A673 (cell line): Measurements from ENCODE around the gene HS3ST3A1. TPM values are rescaled to one million over a fixed set of nuclear protein-coding genes. Genes with fewer than 3 reads are reported as not detected.

Experiments used
- BruUV-seq: library from RNA; stranded (reverse); fragments of 400-500 nt; replicated peaks from 2 replicates; lab custom pipeline; 2021; lab: Mats Ljungman, UMichigan
- CTCF ChIA-PET: fragments of 300-600 bp; sonication (Branson Sonifier 250); formaldehyde crosslinking; loops from one replicate; lab custom pipeline; 2022; ENCODE audit warnings: antibody characterized with exemption; lab: Charles Lee
- POLR2A ChIA-PET: fragments of 300-600 bp; sonication (Branson Sonifier 250); formaldehyde crosslinking; loops from one replicate; lab custom pipeline; 2022; ENCODE audit warnings: antibody characterized with exemption; ENCODE audit not compliant: low non-redundant PET; lab: Charles Lee
- DNase-seq: peaks from one replicate; pipeline ENCODE4 v3.0.0-alpha.2; 2015; ENCODE audit warnings: low spot score
- H3K27ac ChIP-seq: fragments of 200-600 bp; sonication (generic); 2 replicates; pipeline ENCODE4 v1.5.1; 2016; ENCODE audit warnings: mixed run types, low read depth, mild to moderate bottlenecking, mixed read lengths, antibody characterized with exemption, low read length; ENCODE audit not compliant: poor library complexity, severe bottlenecking
- H3K27me3 ChIP-seq: fragments of 200-600 bp; sonication (generic); replicated peaks from 2 replicates; pipeline ENCODE4 v1.6.1; 2017; ENCODE audit warnings: mixed run types, low read depth, mild to moderate bottlenecking, mixed read lengths, antibody characterized with exemption, low read length; ENCODE audit not compliant: insufficient read depth, poor library complexity
- H3K36me3 ChIP-seq: fragments of 200-600 bp; sonication (generic); 2 replicates; pipeline ENCODE4 v1.6.1; 2016; ENCODE audit warnings: mixed run types, mild to moderate bottlenecking, mixed read lengths, antibody characterized with exemption, low read length; ENCODE audit not compliant: insufficient read depth, poor library complexity, severe bottlenecking
- H3K4me1 ChIP-seq: fragments of 200-600 bp; sonication (generic); 2 replicates; pipeline ENCODE4 v1.6.1; 2017; ENCODE audit warnings: mixed run types, mild to moderate bottlenecking, mixed read lengths, antibody characterized with exemption, low read length; ENCODE audit not compliant: insufficient read depth, poor library complexity, severe bottlenecking
- H3K4me3 ChIP-seq: fragments of 200-600 bp; sonication (generic); 2 replicates; pipeline ENCODE4 v1.5.1; 2016; ENCODE audit warnings: low read depth, mixed run types, mild to moderate bottlenecking, mixed read lengths, low read length; ENCODE audit not compliant: poor library complexity, severe bottlenecking
- H3K9me3 ChIP-seq: fragments of 200-600 bp; sonication (generic); 2 replicates; pipeline ENCODE4 v1.6.1; 2016; ENCODE audit warnings: mixed run types, low read depth, mild to moderate bottlenecking, mixed read lengths, antibody characterized with exemption, low read length; ENCODE audit not compliant: poor library complexity, severe bottlenecking
- EZH2 ChIP-seq: fragments of 200-600 bp; sonication (generic); IDR thresholded peaks from 2 replicates; pipeline ENCODE4 v1.6.1; 2017; ENCODE audit warnings: borderline replicate concordance, low read depth, mild to moderate bottlenecking, mixed read lengths, antibody characterized with exemption, low read length; ENCODE audit not compliant: poor library complexity, severe bottlenecking
- intact Hi-C: fragments of 100-400 bp; cut with micrococcal nuclease; formaldehyde crosslinking; loops from one replicate; pipeline ENCODE4 v1.10.0; 2022; ENCODE audit not compliant: unreplicated experiment
- total RNA-seq: library from RNA; stranded (reverse); gene quantifications from 2 replicates; pipeline ENCODE4 v1.2.3, GENCODE V29; 2021
- TF ChIP-seq, protein P1 (sequence below): fragments of 300-800, 200-600 bp; sonication (generic); conservative IDR thresholded peaks from 2 replicates; pipeline ENCODE4 v1.5.1; 2017; ENCODE audit warnings: low read depth, mild to moderate bottlenecking, antibody characterized with exemption, low read length, moderate library complexity, mixed read lengths

Gene HS3ST3A1
- total RNA-seq, 1 experiment from 2014 or later = not detected

DNA sequence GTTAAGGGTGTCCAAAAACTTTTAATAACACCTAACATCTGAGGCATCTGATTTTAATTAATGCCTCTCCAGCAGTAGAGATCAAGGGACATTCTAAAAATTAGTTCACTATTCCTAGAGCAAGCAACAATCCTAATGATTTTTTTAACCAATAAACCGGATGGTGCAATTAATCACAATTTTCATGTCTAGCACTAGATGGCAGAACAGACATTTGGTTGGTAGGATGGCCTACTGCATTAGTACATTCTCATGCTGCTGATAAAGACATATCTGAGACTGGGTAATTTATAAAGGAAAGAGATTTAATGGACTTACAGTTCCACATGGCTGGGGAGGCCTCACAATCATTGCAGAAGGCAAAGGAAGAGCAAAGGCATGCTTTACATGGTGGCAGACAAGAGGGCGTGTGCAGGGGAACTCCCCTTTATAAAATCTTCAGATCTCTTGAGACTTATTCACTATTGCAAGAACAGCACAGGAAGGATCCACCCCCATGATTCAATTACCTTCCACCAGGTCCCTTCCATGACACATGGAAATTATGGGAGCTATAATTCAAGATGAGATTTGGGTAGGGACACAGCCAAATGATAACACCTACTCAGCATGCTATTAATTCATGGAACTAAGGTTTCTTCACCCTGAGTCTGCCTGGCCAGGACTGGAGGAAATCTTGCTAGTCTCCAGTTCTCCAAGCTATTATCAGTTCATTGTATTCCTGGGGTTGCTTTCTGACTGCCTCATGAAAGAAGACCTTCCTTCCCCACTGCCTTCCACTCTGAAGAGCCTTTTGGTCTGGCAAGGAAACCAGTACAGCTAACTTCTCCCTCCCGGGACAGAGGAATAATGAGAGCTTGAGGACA is 24.8 kb downstream of the HS3ST3A1 start:
- BruUV-seq = no TSS peak
- Histone ChIP-seq H3K4me1 (no peaks in the 10 kb centered on the region), H3K27ac (no peak overlapping the region), H3K36me3 (no peaks in the 10 kb centered on the region), H3K9me3 (no peaks in the 10 kb centered on the region), H3K4me3 (no peak overlapping the region), H3K27me3 (no peaks in the 10 kb centered on the region)
- CTCF ChIA-PET = no interaction called here
- TF ChIP-seq, protein P1, sequence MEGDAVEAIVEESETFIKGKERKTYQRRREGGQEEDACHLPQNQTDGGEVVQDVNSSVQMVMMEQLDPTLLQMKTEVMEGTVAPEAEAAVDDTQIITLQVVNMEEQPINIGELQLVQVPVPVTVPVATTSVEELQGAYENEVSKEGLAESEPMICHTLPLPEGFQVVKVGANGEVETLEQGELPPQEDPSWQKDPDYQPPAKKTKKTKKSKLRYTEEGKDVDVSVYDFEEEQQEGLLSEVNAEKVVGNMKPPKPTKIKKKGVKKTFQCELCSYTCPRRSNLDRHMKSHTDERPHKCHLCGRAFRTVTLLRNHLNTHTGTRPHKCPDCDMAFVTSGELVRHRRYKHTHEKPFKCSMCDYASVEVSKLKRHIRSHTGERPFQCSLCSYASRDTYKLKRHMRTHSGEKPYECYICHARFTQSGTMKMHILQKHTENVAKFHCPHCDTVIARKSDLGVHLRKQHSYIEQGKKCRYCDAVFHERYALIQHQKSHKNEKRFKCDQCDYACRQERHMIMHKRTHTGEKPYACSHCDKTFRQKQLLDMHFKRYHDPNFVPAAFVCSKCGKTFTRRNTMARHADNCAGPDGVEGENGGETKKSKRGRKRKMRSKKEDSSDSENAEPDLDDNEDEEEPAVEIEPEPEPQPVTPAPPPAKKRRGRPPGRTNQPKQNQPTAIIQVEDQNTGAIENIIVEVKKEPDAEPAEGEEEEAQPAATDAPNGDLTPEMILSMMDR = no peak
- no peak for TF ChIP-seq EZH2
- DNase-seq = no peak
- POLR2A ChIA-PET = no interaction called here
- intact Hi-C loops = loop anchor here (5.0 kb wide), 1 partner anchor 365 kb away; no protein-coding TSS in a partner anchor

DNA sequence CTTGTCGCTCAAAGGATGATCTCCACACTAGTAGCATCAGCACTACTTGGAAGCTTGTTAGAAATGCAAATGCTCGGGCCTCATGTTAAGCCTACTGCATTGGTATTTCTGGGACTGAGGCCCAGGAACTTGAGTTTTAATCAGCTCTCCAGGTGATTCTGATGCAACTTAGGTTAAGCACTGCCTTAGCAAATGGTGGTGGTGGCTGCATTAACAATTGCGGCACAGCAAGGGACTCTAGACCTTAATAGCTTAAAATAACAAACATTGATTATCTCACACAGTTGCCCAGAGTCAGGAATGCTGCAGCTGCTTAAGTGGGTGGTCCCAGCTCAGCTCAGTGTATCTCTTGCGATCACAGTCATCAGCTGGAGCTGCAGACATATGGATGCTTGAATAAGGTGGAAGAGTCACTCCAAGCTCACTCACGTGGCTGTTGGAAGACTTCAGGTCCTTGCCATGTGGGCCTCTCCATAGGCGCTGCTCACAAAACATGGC is 25.8 kb downstream of the HS3ST3A1 start:
- H3K4me3 ChIP-seq = no peak overlapping the region
- H3K27ac ChIP-seq = no peak overlapping the region
- CTCF ChIA-PET = no interaction called here
- no peaks in the 10 kb centered on the region for H3K27me3 ChIP-seq
- H3K36me3 ChIP-seq = no peaks in the 10 kb centered on the region
- TF ChIP-seq EZH2 = no peak
- TF ChIP-seq, protein P1 = no peak
- intact Hi-C loops = loop anchor here (5.0 kb wide), 1 partner anchor 366 kb away; no protein-coding TSS in a partner anchor
- H3K4me1 ChIP-seq = no peaks in the 10 kb centered on the region
- no peak for DNase-seq
- no TSS peak for BruUV-seq
- POLR2A ChIA-PET = no interaction called here
- H3K9me3 ChIP-seq = no peaks in the 10 kb centered on the region

DNA sequence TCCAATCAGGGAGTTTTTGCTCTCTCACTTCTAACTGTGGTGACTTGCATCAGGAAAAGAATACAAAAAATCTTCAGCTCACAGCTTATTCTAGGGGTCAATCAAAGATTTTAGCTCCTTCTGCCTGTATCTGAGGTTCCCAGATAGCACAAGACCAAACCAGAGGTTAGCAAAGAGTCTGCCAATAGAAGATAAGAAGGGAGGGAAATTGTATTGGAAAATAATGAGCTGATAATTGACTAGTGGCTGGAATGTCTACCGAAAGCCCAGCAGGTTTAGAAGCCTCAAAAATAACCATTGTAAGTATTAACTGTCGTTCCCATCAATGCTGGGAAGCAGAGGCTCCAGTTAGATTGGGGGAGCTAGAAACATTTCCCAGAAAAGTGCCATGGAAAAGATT is 26.3 kb downstream of the HS3ST3A1 start:
- Histone ChIP-seq H3K4me1 (no peaks in the 10 kb centered on the region), H3K36me3 (no peaks in the 10 kb centered on the region), H3K27me3 (no peaks in the 10 kb centered on the region), H3K4me3 (no peak overlapping the region), H3K27ac (no peak overlapping the region), H3K9me3 (no peaks in the 10 kb centered on the region)
- ChIA-PET CTCF (no interaction called here), POLR2A (no interaction called here)
- BruUV-seq = no TSS peak
- TF ChIP-seq, protein P1 = no peak
- TF ChIP-seq EZH2 = no peak
- intact Hi-C loops = loop anchor here (5.0 kb wide), 1 partner anchor 367 kb away; no protein-coding TSS in a partner anchor
- no peak for DNase-seq
